Mucosa of rectum (tissue), 2 donors: ENCODE results near the gene CACNB2.
"Not testable (repeated sequence)": the region's sequence is repeated elsewhere in the genome, so short reads cannot be mapped to it uniquely, and the experiment has no call there.

Source experiments
- H3K27ac ChIP-seq, 2 donors: one replicate each; pipeline ENCODE4 v1.7.0; 2013; ENCODE audit warnings: inconsistent platforms in 2 of 2, low read depth in 2 of 2, low read length in 2 of 2
- H3K27me3 ChIP-seq, 2 donors: one replicate each; pipeline ENCODE4 v1.7.0; 2013; ENCODE audit warnings: low read length in 2 of 2; ENCODE audit not compliant: control insufficient read depth in 2 of 2, insufficient read depth in 2 of 2
- H3K36me3 ChIP-seq, 2 donors: one replicate each; pipeline ENCODE4 v1.7.0; 2013; ENCODE audit warnings: low read length in 2 of 2; ENCODE audit not compliant: control insufficient read depth in 2 of 2, insufficient read depth in 2 of 2
- H3K4me1 ChIP-seq, 2 donors: one replicate each; pipeline ENCODE4 v1.7.0; 2013; ENCODE audit warnings: low read length in 2 of 2, mild to moderate bottlenecking in 1 of 2; ENCODE audit not compliant: control insufficient read depth in 2 of 2, insufficient read depth in 2 of 2
- H3K4me3 ChIP-seq, 2 donors: one replicate each; pipeline ENCODE4 v1.7.0; 2013; ENCODE audit warnings: low read length in 2 of 2
- H3K9ac ChIP-seq, 2 donors: one replicate each; pipeline ENCODE4 v1.7.0; 2013; ENCODE audit warnings: low read length in 2 of 2, low read depth in 1 of 2, mild to moderate bottlenecking in 1 of 2
- H3K9me3 ChIP-seq, 2 donors: one replicate each; pipeline ENCODE4 v1.7.0; 2013; ENCODE audit warnings: low read length in 2 of 2; ENCODE audit not compliant: control insufficient read depth in 2 of 2
- donor health status: healthy.
- donor health status: Normal muscosa, but diverticular disease.

Gene CACNB2

DNA sequence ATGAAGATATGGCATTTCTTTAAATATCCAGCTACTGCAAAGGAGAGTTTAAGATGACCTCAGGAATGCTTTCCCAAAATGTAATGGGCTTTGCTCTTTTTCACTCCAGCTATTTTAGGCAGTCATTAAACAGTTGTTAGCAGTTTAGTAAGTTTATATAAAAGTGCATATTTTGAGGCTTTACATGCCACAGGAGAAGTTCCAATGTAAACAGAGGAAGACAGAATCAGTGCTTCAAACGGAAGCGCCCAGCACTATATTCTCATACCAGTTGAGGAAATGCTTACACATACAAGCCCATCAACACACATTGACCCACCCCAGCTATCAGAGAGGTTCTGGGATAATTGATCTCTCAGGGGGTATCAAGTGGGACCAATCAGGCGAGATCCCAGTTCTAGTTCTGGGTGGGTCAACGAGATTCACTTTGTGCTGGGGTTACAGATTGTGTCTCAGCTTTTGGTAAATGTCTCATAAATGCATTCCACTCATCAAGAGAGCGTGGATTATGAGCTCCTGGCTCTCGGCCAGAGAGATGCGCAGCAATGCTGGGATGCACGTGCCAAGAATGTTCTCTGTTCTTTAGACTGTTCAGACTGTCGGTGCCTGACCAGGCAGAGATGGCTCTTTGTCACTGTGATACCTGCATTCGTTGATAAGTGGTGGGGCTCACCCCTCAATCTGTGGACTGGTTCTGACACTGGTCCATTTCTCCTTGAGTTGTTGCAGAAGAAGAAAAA lies 55.0 kb downstream of the CACNB2 start:
- H3K27me3 ChIP-seq, result no peaks in the 10 kb centered on the region
- H3K9me3 ChIP-seq, result no peaks in the 10 kb centered on the region
- H3K27ac ChIP-seq, result no peak overlapping the region
- H3K4me3 ChIP-seq, result no peak overlapping the region
- H3K4me1 ChIP-seq, result no peaks in the 10 kb centered on the region
- no peaks in the 10 kb centered on the region for H3K36me3 ChIP-seq
- no peak overlapping the region for H3K9ac ChIP-seq

DNA sequence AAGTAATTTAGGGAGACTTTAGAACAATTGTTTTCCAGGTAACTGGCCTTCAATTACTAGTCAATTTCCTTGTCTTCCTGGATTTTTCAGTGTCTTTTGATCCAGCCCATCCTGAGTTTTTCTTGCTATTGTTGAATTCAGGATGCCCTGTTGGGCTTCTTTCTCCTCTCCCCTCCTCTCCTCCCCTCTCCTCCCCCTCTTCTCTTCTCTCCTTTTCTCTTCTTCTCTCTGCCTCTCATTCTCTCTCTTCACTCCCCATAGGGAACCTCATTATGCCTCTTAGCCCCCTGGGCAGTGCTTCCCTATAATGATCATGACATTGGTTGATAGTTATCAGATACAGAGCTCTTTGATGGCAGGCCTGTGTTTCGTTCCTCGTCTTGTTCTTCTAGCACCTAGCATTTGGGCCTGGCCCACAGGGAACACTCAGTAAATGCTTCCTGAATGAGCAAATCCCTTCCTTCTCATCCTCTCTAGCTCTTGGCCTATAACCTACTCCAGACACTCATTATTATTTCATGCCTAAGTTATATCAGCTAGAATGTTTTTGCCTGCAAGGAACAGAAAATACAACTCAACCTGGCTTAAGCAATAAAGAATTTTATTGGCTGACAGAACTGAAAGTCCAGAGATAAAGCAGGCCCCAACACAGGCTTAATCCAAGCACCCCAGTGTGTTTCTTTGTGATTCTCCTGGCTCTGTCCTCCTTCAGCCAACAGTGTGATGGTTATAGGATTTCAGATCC lies 56.8 kb downstream of the CACNB2 start:
- Histone ChIP-seq H3K4me1 (no peaks in the 10 kb centered on the region), H3K27ac (peak overlapping the region in 1 of 2 donors; percentile 35), H3K27me3 (no peaks in the 10 kb centered on the region), H3K9me3 (no peaks in the 10 kb centered on the region), H3K4me3 (no peak overlapping the region), H3K9ac (no peak overlapping the region), H3K36me3 (no peaks in the 10 kb centered on the region)

- no peaks in the 10 kb centered on the region for H3K36me3 ChIP-seq
- H3K27me3 ChIP-seq, result no peaks in the 10 kb centered on the region
- H3K9me3 ChIP-seq, result no peaks in the 10 kb centered on the region
- H3K9ac ChIP-seq, result no peak overlapping the region
- H3K4me1 ChIP-seq, result no peaks in the 10 kb centered on the region
- H3K27ac ChIP-seq, result no peak overlapping the region
- no peak overlapping the region for H3K4me3 ChIP-seq
Observed at GRCh38 chr10:18197706-18198105, 57.5 kb downstream of the CACNB2 start.

DNA sequence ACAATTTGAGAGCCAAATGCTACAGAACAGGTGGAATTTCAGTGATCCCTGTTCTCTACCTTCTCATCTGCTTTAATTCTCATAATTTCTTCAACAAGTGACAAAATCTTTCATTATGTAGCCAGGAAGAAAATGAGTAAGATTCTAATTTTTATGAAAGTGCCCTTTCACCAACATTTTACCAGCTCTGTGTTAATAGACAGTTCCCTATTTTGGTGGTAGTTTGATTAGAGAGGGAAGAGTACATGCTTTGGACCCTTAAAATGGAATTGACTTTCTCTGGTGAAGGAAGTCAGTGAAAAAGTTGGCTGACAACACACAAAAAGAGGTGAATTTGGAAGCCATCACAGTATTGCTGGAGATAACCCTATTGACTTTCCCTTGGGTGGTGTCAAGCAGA lies 61.7 kb downstream of the CACNB2 start:
- H3K27me3 ChIP-seq, result no peaks in the 10 kb centered on the region

GRCh38 chr10:18202680-18203460 lies 62.6 kb downstream of the CACNB2 start:
- H3K4me3 ChIP-seq, result no peak overlapping the region
- no peak overlapping the region for H3K9ac ChIP-seq
- H3K9me3 ChIP-seq, result no peaks in the 10 kb centered on the region
- H3K27me3 ChIP-seq, result no peaks in the 10 kb centered on the region
- no peaks in the 10 kb centered on the region for H3K36me3 ChIP-seq
- H3K4me1 ChIP-seq, result no peaks in the 10 kb centered on the region
- H3K27ac ChIP-seq, result no peak overlapping the region

More for the DNA sequence above, 61.7 kb downstream of the CACNB2 start:
- no peak overlapping the region for H3K27ac ChIP-seq
- H3K4me1 ChIP-seq, result no peaks in the 10 kb centered on the region
- H3K36me3 ChIP-seq, result no peaks in the 10 kb centered on the region
- H3K4me3 ChIP-seq, result no peak overlapping the region
- no peaks in the 10 kb centered on the region for H3K9me3 ChIP-seq
- H3K9ac ChIP-seq, result no peak overlapping the region

DNA sequence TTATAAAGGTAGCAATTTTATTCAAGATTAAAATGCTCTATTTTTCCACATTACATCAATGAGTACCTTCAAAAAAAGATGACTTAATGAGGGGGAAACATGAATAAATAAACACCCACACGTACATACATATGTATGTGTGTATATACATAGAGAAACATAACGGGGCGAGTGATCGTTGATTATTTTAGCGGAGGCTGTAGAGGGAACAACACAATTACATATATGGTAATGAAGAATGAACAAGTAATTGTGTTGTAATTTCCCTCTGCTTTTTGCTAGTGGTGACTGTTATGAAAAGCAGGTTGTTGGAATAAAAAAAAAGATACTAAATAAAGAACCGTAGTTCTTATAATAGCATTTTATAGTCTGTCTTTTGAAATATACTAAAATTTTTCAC lies 63.2 kb downstream of the CACNB2 start:
- no peak overlapping the region for H3K27ac ChIP-seq
- H3K9me3 ChIP-seq, result no peaks in the 10 kb centered on the region
- no peaks in the 10 kb centered on the region for H3K36me3 ChIP-seq
- H3K9ac ChIP-seq, result no peak overlapping the region
- no peaks in the 10 kb centered on the region for H3K4me1 ChIP-seq
- H3K4me3 ChIP-seq, result no peak overlapping the region
- H3K27me3 ChIP-seq, result no peaks in the 10 kb centered on the region

- Histone ChIP-seq H3K9me3 (no peaks in the 10 kb centered on the region), H3K4me3 (no peak overlapping the region), H3K36me3 (no peaks in the 10 kb centered on the region), H3K4me1 (no peaks in the 10 kb centered on the region), H3K9ac (no peak overlapping the region), H3K27ac (no peak overlapping the region), H3K27me3 (no peaks in the 10 kb centered on the region)
Observed at GRCh38 chr10:18204039-18204835, 64.0 kb downstream of the CACNB2 start.

DNA sequence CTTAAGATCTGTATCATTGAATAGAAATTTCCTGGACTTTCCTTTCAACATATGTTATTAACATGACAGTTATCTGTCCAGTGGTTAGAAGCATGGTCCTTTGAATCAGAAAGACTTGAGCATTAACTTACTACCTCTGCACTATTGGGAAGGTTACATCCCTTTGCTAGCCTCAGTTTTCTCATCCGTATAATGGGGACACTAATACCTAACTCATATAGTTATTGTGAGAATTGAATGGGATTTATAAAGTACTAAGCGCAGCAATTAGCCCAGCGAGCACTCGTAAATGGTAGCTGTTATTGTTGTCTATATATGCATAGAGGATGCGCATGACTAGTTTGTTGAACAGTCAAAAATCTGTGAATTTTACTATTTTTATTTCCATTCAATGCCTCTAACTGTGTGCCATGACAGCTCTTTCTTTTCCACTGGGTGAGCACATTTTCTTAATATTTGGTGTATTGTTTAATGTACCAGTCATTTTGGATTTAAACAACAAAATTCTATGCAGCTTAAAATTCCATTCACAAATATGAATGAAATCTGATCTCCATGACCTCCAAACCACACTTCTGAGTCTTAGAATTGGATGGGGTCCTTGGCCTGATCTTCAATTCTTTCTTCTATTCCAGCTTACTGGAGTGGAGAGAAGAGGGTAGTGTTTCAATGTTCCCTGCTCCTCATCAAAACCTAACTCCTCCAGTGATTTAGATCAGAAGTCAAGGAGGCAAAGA lies 65.0 kb downstream of the CACNB2 start:
- H3K4me1 ChIP-seq, result no peaks in the 10 kb centered on the region
- no peak overlapping the region for H3K4me3 ChIP-seq
- H3K9me3 ChIP-seq, result no peaks in the 10 kb centered on the region
- no peaks in the 10 kb centered on the region for H3K36me3 ChIP-seq
- no peak overlapping the region for H3K27ac ChIP-seq
- no peak overlapping the region for H3K9ac ChIP-seq
- no peaks in the 10 kb centered on the region for H3K27me3 ChIP-seq

GRCh38 chr10:18208186-18208585 lies 68.0 kb downstream of the CACNB2 start:
- not testable (repeated sequence) for H3K4me3 ChIP-seq, H3K36me3 ChIP-seq, H3K27ac ChIP-seq, H3K4me1 ChIP-seq, H3K27me3 ChIP-seq, H3K9ac ChIP-seq, H3K9me3 ChIP-seq
